ENCODE measurements around the gene SMIM44. TPM values are rescaled to one million over a fixed set of nuclear protein-coding genes. Genes with fewer than 3 reads are reported as not detected.

SMIM44 gene
- total RNA-seq, 1 donor from 2014 or later, result 1.0 TPM

DNA sequence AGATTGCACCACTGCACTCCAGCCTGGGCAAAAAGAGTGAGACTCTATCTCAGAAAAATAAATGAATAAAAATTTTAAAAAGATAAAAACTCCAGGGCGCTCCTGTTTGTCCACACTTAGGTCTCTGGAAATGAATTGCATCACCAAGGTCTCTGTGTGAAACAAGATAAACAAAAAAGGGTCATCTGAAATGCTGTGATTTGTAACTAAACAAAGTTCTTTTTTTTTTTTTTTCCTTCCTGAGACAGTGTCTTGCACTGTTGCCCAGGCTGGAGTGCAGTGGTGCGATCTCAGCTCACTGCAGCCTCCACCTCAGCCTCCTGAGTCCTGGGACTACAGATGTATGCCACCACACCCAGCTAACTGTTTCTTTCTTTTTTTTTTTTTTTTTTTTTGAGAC lies 34.4 kb upstream of the SMIM44 start:
- DNase-seq (ENCODE audit: low read depth), result no peak
- H3K4me3 ChIP-seq (ENCODE audit: low read depth, low read length), result no peak overlapping the region
- no peak for TF ChIP-seq CTCF (conservative IDR thresholded peaks at IDR 0.05; ENCODE audit: low read depth, low read length)

DNA sequence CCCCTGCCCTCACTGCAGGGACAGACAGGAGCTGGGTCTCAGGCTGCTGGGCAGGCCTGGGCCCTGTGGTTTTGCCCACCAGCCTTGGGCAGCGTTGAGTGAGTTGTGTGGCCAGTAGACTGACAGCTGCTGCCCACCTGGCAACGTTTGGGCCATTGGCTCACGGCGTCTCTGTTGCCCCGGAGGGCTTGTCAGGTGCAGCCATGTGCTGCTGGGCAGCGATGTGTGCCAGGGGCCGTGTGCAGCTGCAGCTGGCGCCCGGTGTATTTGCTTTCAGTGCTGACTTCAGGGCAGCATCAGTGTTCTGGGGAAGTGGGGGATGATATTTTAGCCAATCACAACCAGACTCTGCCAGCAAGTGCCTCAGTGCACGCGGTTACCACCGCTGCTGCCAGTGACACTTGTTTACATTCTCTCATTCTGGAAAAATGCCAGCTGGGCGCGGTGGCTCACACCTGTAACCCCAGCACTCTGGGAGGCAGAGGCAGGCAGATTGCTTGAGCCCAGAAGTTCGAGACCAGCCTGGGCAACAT lies 33.5 kb upstream of the SMIM44 start:
- TF ChIP-seq CTCF (conservative IDR thresholded peaks at IDR 0.05; ENCODE audit: low read depth, low read length), result no peak
- no peak for DNase-seq (ENCODE audit: low read depth)

GRCh38 chr19:3515891-3516422 lies 32.7 kb upstream of the SMIM44 start:
- H3K4me3 ChIP-seq (ENCODE audit: low read depth, low read length), result no peak overlapping the region
- no peak for TF ChIP-seq CTCF (conservative IDR thresholded peaks at IDR 0.05; ENCODE audit: low read depth, low read length)
- DNase-seq (ENCODE audit: low read depth), result no peak

More for the DNA sequence above, 33.5 kb upstream of the SMIM44 start:
- H3K4me3 ChIP-seq (ENCODE audit: low read depth, low read length), result no peak overlapping the region

GRCh38 chr19:3514930-3515329 lies 31.7 kb upstream of the SMIM44 start:
- H3K4me3 ChIP-seq (ENCODE audit: low read depth, low read length), result no peak overlapping the region
- TF ChIP-seq CTCF (conservative IDR thresholded peaks at IDR 0.05; ENCODE audit: low read depth, low read length), result no peak
- DNase-seq (ENCODE audit: low read depth), result no peak

- H3K4me3 ChIP-seq (ENCODE audit: low read depth, low read length), result no peak overlapping the region
- TF ChIP-seq CTCF (conservative IDR thresholded peaks at IDR 0.05; ENCODE audit: low read depth, low read length), result no peak
- no peak for DNase-seq (ENCODE audit: low read depth)
Observed at GRCh38 chr19:3513229-3514140, 30.2 kb upstream of the SMIM44 start.

DNA sequence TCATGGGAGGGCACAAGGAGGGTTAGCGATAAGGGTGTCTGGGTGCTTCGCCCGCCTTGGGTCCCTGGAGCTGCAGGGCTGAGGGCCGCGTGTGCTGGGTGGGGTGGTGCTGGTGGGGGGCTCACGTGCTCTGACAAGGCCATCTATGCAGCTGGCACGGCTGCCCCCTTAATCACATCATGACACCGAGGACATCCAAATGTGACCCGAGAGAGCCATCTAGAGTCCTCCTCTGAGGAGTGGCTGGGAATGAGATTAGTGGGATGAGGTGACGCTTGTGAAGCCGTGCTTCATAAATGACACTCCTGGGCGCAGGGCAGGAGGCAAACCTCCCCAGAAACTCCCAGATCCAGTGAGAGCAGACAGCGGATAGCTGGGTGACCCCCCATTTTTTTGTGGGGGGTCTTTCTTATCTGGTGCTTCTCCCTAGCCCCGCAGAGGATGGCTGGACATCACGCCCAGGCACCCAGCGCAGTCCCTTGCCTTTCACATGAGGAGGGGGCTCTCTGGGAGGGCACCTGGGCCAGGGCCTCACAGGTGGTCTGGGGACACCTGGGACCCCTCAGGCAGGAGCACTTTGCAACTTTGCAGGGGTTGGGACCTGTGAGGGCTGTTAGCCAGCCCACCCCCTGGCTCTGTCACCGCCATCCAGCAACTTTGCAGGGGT lies 29.5 kb upstream of the SMIM44 start:
- no peak for TF ChIP-seq CTCF (conservative IDR thresholded peaks at IDR 0.05; ENCODE audit: low read depth, low read length)
- DNase-seq (ENCODE audit: low read depth), result no peak
- no peak overlapping the region for H3K4me3 ChIP-seq (ENCODE audit: low read depth, low read length)
